GM23338 (cell line): ENCODE measurements around the gene CLASRP.

ENCODE experiments used
- CREB1 ChIP-seq: fragments of 250-450 bp; sonication (Bioruptor Pico); IDR thresholded peaks from 2 replicates; pipeline ENCODE4 v1.5.0; 2020; ENCODE audit warnings: low read depth, mild to moderate bottlenecking, moderate library complexity
- CTCF ChIP-seq, 2 experiments: fragments of 200-600 bp in 1 of 2; sonication (generic) in 1 of 2; conservative IDR thresholded peaks; 2 replicates each; pipeline versions ENCODE4 v1.5.1 to v1.6.1; 2016 to 2017; ENCODE audit warnings: antibody characterized with exemption in 2 of 2, low read depth in 2 of 2, mild to moderate bottlenecking in 2 of 2, moderate library complexity in 1 of 2
- ETS1 ChIP-seq: IDR thresholded peaks from 2 replicates; pipeline ENCODE4 v1.6.1; 2016; ENCODE audit warnings: antibody characterized with exemption
- EZH2 ChIP-seq: fragments of 200-600 bp; sonication (generic); IDR thresholded peaks from one replicate; pipeline ENCODE4 v1.8.0; 2017; ENCODE audit warnings: antibody characterized with exemption, mild to moderate bottlenecking, low read depth; ENCODE audit not compliant: unreplicated experiment
- EZH2phosphoT487 ChIP-seq: fragments of 200-600 bp; sonication (generic); IDR thresholded peaks from one replicate; pipeline ENCODE4 v1.8.1; 2018; ENCODE audit warnings: antibody characterized with exemption; ENCODE audit not compliant: unreplicated experiment
- JUNB ChIP-seq: IDR thresholded peaks from one replicate; pipeline ENCODE4 v1.6.1; 2016; ENCODE audit warnings: antibody characterized with exemption; ENCODE audit not compliant: unreplicated experiment
- NANOG ChIP-seq: IDR thresholded peaks from 2 replicates; pipeline ENCODE4 v1.6.1; 2016; ENCODE audit warnings: antibody characterized with exemption, borderline replicate concordance
- POLR2AphosphoS5 ChIP-seq: IDR thresholded peaks from 2 replicates; pipeline ENCODE4 v1.6.1; 2016; ENCODE audit warnings: antibody characterized with exemption, low read depth
- REST ChIP-seq: IDR thresholded peaks from one replicate; pipeline ENCODE4 v1.6.1; 2018; ENCODE audit warnings: antibody characterized with exemption; ENCODE audit not compliant: unreplicated experiment
- STAT1 ChIP-seq: IDR thresholded peaks from one replicate; pipeline ENCODE4 v1.6.1; 2016; ENCODE audit warnings: antibody characterized with exemption; ENCODE audit not compliant: unreplicated experiment
- ZNF114 ChIP-seq: fragments of 250-450 bp; sonication (Bioruptor Pico); IDR thresholded peaks from 2 replicates; pipeline ENCODE4 v1.5.0; 2020; ENCODE audit warnings: mild to moderate bottlenecking, moderate library complexity
- ZNF331 ChIP-seq: fragments of 250-450 bp; sonication (Bioruptor Pico); IDR thresholded peaks from 2 replicates; pipeline ENCODE4 v1.5.0; 2020; ENCODE audit warnings: low read depth, mild to moderate bottlenecking, moderate library complexity

GRCh38 chr19:45117167-45117594 lies 78.3 kb downstream of the CLASRP start:
- TF ChIP-seq CTCF (conservative IDR thresholded peaks at IDR 0.05; ENCODE audit: low read depth in 2 of 2) (no peak), CREB1 (CRISPR knock-in tag) (no peak), REST (no peak), EZH2 (no peak), ZNF114 (CRISPR knock-in tag) (no peak), POLR2AphosphoS5 (no peak), EZH2phosphoT487 (no peak), ETS1 (no peak), JUNB (no peak), STAT1 (no peak), ZNF331 (CRISPR knock-in tag) (no peak), NANOG (no peak)
